Measurements from ENCODE around the gene RC3H1. TPM values are rescaled to one million over a fixed set of nuclear protein-coding genes. Genes with fewer than 3 reads are reported as not detected.

The RC3H1 gene
- total RNA-seq, 6 donors from 2014 or later = 19.0 to 40.9 (median 31.4) TPM

DNA sequence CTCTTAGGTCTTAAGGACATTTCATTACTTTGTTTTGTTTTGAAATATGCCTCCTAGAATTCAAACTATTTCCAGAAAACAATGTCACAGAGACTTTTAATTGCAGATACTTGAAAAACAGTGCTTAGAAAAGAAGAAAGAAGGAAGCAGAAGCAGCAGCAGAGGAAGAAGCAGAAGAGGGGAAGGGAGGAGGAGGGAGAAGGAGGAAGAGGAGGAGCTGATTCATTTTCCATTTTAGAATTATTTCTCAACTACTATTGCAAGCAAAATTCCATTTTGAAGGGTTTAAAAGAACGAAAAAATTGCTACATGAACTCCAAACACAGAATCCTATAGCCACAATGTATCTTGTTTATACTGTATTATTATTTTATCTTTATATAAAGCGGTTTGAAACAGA is 13.9 kb downstream of the RC3H1 start:
- Histone ChIP-seq H3K27ac (no peak overlapping the region), H3K4me1 (peaks cover 16 to 24% (median 22%) of the 10 kb centered on the region in 4 donors), H3K4me3 (no peak overlapping the region), H3K9me3 (no peaks in the 10 kb centered on the region), H3K36me3 (no peaks in the 10 kb centered on the region), H3K27me3 (no peaks in the 10 kb centered on the region)
- peak in 1 of 2 donors; percentile 29 for ATAC-seq (ENCODE audit: low FRiP score in 2 of 2)
- DNase-seq = no peak
- WGBS, 2 donors = 88 to 91% methylated on average over 2 of the region's 2 CpGs
- TF ChIP-seq EP300 (IDR thresholded peaks at IDR 0.05) (no peak), POLR2A (IDR thresholded peaks at IDR 0.05) (no peak)

DNA sequence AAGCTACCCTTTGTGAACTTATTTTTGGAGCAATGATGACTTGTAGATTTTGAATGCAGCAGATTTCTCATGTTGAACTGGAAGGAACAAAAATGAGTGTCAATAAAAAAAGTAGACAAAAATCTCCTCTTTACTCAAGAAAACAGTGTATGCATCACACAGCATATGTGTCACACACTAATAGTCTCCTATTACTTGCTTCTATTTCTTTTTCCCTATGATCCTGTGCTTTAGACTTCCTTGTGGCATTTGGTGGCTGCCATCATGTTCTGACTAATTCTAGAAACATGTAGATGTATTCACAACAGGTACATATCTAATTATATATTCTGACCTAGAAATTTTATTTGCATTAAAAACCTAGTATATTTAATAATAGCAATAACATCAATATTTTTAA is 14.3 kb downstream of the RC3H1 start:
- no peak overlapping the region for H3K27ac ChIP-seq
- no peaks in the 10 kb centered on the region for H3K36me3 ChIP-seq
- H3K4me3 ChIP-seq = no peak overlapping the region
- no peak for ATAC-seq (ENCODE audit: low FRiP score in 2 of 2)
- TF ChIP-seq EP300 (IDR thresholded peaks at IDR 0.05) (no peak), POLR2A (IDR thresholded peaks at IDR 0.05) (no peak), POLR2AphosphoS5 (IDR thresholded peaks at IDR 0.05) (no peak), CTCF (IDR thresholded peaks at IDR 0.05) (no peak)
- DNase-seq = no peak
- peaks cover 16 to 24% (median 22%) of the 10 kb centered on the region in 4 donors for H3K4me1 ChIP-seq
- H3K9me3 ChIP-seq = no peaks in the 10 kb centered on the region
- no peaks in the 10 kb centered on the region for H3K27me3 ChIP-seq

- Histone ChIP-seq H3K4me1 (peaks cover 16 to 28% (median 20%) of the 10 kb centered on the region in 4 donors), H3K27me3 (no peaks in the 10 kb centered on the region), H3K9me3 (no peaks in the 10 kb centered on the region), H3K4me3 (no peak overlapping the region), H3K36me3 (no peaks in the 10 kb centered on the region), H3K27ac (no peak overlapping the region)
- ATAC-seq (ENCODE audit: low FRiP score in 2 of 2) = peak in 1 of 2 donors; percentile 41
- TF ChIP-seq EP300 (IDR thresholded peaks at IDR 0.05) (no peak), POLR2A (IDR thresholded peaks at IDR 0.05) (no peak), CTCF (IDR thresholded peaks at IDR 0.05) (no peak), POLR2AphosphoS5 (IDR thresholded peaks at IDR 0.05) (no peak)
- no peak for DNase-seq
- WGBS, 2 donors = 56 to 65% methylated on average over 2 of the region's 2 CpGs
Observed at GRCh38 chr1:174005032-174005431, 17.1 kb downstream of the RC3H1 start.

DNA sequence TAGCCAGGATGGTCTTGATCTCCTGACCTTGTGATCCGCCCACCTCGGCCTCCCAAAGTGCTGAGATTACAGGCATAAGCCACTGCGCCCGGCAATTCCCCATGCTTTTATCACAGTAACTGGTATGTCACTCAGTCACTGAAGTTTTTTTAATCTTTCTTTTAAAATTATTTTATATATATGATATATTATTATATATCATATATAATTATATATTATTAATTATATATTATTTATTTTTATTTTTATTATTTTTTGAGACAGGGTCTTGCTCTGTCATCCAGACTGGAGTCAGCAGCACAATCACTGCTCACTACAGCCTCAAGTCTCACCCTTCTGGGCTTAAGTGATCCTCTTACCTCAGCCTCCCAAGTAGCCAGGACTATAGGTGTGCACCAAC is 18.3 kb downstream of the RC3H1 start:
- Histone ChIP-seq H3K4me3 (no peak overlapping the region), H3K9me3 (no peaks in the 10 kb centered on the region), H3K27me3 (no peaks in the 10 kb centered on the region), H3K4me1 (peaks cover 7 to 22% (median 14%) of the 10 kb centered on the region in 4 donors), H3K27ac (no peak overlapping the region), H3K36me3 (peaks cover 0 to 1% (median 0%) of the 10 kb centered on the region in 4 donors)
- ATAC-seq (ENCODE audit: low FRiP score in 2 of 2) (no peak), DNase-seq (no peak)
- 98 to 99% methylated on average over 4 of the region's 4 CpGs for WGBS, 2 donors
- TF ChIP-seq POLR2AphosphoS5 (IDR thresholded peaks at IDR 0.05) (no peak), POLR2A (IDR thresholded peaks at IDR 0.05) (no peak), CTCF (IDR thresholded peaks at IDR 0.05) (no peak), EP300 (IDR thresholded peaks at IDR 0.05) (no peak)

- Histone ChIP-seq H3K4me3 (no peak overlapping the region), H3K27me3 (no peaks in the 10 kb centered on the region), H3K9me3 (no peaks in the 10 kb centered on the region), H3K27ac (no peak overlapping the region), H3K4me1 (peaks cover 0 to 25% (median 13%) of the 10 kb centered on the region in 4 donors), H3K36me3 (peaks cover 0 to 6% (median 0%) of the 10 kb centered on the region in 4 donors)
- TF ChIP-seq CTCF (IDR thresholded peaks at IDR 0.05) (no peak), POLR2A (IDR thresholded peaks at IDR 0.05) (no peak), POLR2AphosphoS5 (IDR thresholded peaks at IDR 0.05) (no peak), EP300 (IDR thresholded peaks at IDR 0.05) (no peak)
- ATAC-seq (ENCODE audit: low FRiP score in 2 of 2) = no peak
- WGBS, 2 donors = 78 to 88% methylated on average over 3 of the region's 3 CpGs
- DNase-seq = no peak
Observed at GRCh38 chr1:174001573-174001972, 20.6 kb downstream of the RC3H1 start.

All from upper lobe of left lung (tissue), 6 donors.